DOHH2 (cell line): ENCODE results near the gene AFAP1.

Source experiments
- H3F3A ChIP-seq: fragments of 200-600 bp; sonication (generic), shearing (Covaris generic); 2 replicates; pipeline ENCODE4 v1.6.0; 2016; ENCODE audit warnings: antibody characterized with exemption, mild to moderate bottlenecking; ENCODE audit not compliant: control insufficient read depth, insufficient read depth
- H3K27ac ChIP-seq: fragments of 200-600 bp; sonication (generic); 2 replicates; pipeline ENCODE4 v1.5.1; 2014; ENCODE audit warnings: low read depth, mild to moderate bottlenecking, low read length, moderate library complexity
- H3K27me3 ChIP-seq: fragments of 200-600 bp; sonication (generic); 2 replicates; pipeline ENCODE4 v1.6.1; 2014; ENCODE audit warnings: mild to moderate bottlenecking, low read length, mixed read lengths; ENCODE audit not compliant: control insufficient read depth
- H3K36me3 ChIP-seq: fragments of 200-600 bp; sonication (generic); 2 replicates; pipeline ENCODE4 v1.6.1; 2014; ENCODE audit warnings: mild to moderate bottlenecking, low read length, moderate library complexity, mixed read lengths; ENCODE audit not compliant: control insufficient read depth
- H3K4me1 ChIP-seq: fragments of 200-600 bp; sonication (generic); 2 replicates; pipeline ENCODE4 v1.6.1; 2014; ENCODE audit warnings: mild to moderate bottlenecking, low read length, mixed read lengths; ENCODE audit not compliant: control insufficient read depth
- H3K4me2 ChIP-seq: fragments of 200-600 bp; sonication (generic); 2 replicates; pipeline ENCODE4 v1.6.0; 2014; ENCODE audit warnings: mild to moderate bottlenecking, low read length, moderate library complexity
- H3K4me3 ChIP-seq: fragments of 200-600 bp; sonication (generic); 2 replicates; pipeline ENCODE4 v1.5.1; 2014; ENCODE audit warnings: mild to moderate bottlenecking, low read length, mixed read lengths
- H3K79me2 ChIP-seq: fragments of 200-600 bp; sonication (generic); 2 replicates; pipeline ENCODE4 v1.6.1; 2014; ENCODE audit warnings: mild to moderate bottlenecking, low read length, mixed read lengths; ENCODE audit not compliant: control insufficient read depth
- H3K9me2 ChIP-seq: fragments of 200-600 bp; sonication (generic); replicated peaks from 2 replicates; pipeline ENCODE4 v1.6.1; 2014; ENCODE audit warnings: mild to moderate bottlenecking, low read length, mixed read lengths; ENCODE audit not compliant: control insufficient read depth
- H3K9me3 ChIP-seq: fragments of 200-600 bp; sonication (generic); 2 replicates; pipeline ENCODE4 v1.6.1; 2014; ENCODE audit warnings: antibody characterized with exemption, low read length, mixed read lengths; ENCODE audit not compliant: control insufficient read depth, insufficient read depth
- H4K20me1 ChIP-seq: fragments of 200-600 bp; sonication (generic); 2 replicates; pipeline ENCODE4 v1.6.0; 2014; ENCODE audit warnings: low read depth, mild to moderate bottlenecking, antibody characterized with exemption, low read length, moderate library complexity; ENCODE audit not compliant: control insufficient read depth, insufficient read depth
- CTCF ChIP-seq: fragments of 200-600 bp; sonication (generic); IDR thresholded peaks from one replicate; pipeline ENCODE4 v1.5.1; 2014; ENCODE audit warnings: antibody characterized with exemption, mild to moderate bottlenecking, low read depth, low read length; ENCODE audit not compliant: poor library complexity, severe bottlenecking
- EZH2phosphoT487 ChIP-seq: fragments of 200-600 bp; sonication (generic); IDR thresholded peaks from 2 replicates; pipeline ENCODE4 v1.6.1; 2017; ENCODE audit warnings: borderline replicate concordance, mild to moderate bottlenecking, antibody characterized with exemption, low read length, moderate library complexity, mixed read lengths

The AFAP1 gene

GRCh38 chr4:7769396-7770223 lies 170.1 kb downstream of the AFAP1 start:
- H3F3A ChIP-seq: no peaks in the 10 kb centered on the region
- H3K79me2 ChIP-seq: no peaks in the 10 kb centered on the region
- no peaks in the 10 kb centered on the region for H3K9me2 ChIP-seq
- no peaks in the 10 kb centered on the region for H3K9me3 ChIP-seq
- no peaks in the 10 kb centered on the region for H4K20me1 ChIP-seq
- peaks cover 23% of the 10 kb centered on the region for H3K4me1 ChIP-seq
- H3K4me2 ChIP-seq: no peak overlapping the region
- H3K4me3 ChIP-seq: no peak overlapping the region
- H3K36me3 ChIP-seq: no peaks in the 10 kb centered on the region
- 0 out of 2 replicates have a peak, but pooled peaks cover 3% of the 10 kb centered on the region for H3K27me3 ChIP-seq
- no peak overlapping the region for H3K27ac ChIP-seq
- TF ChIP-seq CTCF (no peak), EZH2phosphoT487 (no peak)

DNA sequence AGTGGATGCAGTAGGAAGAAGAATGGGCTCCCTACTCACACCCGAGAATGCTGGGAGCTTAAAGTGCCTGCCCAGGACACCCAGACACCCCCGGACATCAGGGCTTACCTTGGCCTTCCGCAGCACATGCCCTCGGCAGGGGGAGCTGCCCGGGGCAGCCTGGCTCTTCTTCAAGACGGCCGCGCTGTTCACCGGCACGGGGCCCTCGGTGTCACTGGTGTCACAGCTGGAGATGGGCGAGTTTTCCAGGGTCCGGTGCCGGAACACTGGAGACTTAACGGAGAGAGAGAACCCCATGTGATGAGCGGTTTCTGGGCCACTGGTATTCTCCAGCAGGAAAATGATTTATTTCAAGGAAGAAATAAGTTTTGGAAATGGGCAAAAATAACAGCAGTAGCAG lies 170.9 kb downstream of the AFAP1 start:
- H4K20me1 ChIP-seq: no peaks in the 10 kb centered on the region
- H3K4me2 ChIP-seq: no peak overlapping the region
- TF ChIP-seq EZH2phosphoT487: no peak
- no peak for TF ChIP-seq CTCF
- no peaks in the 10 kb centered on the region for H3K36me3 ChIP-seq
- H3K9me2 ChIP-seq: no peaks in the 10 kb centered on the region
- H3K4me3 ChIP-seq: no peak overlapping the region
- H3K9me3 ChIP-seq: no peaks in the 10 kb centered on the region
- peaks cover 23% of the 10 kb centered on the region for H3K4me1 ChIP-seq
- H3K27ac ChIP-seq: no peak overlapping the region
- no peaks in the 10 kb centered on the region for H3K79me2 ChIP-seq
- H3K27me3 ChIP-seq: 0 out of 2 replicates have a peak, but pooled peaks cover 3% of the 10 kb centered on the region
- H3F3A ChIP-seq: no peaks in the 10 kb centered on the region

- Histone ChIP-seq H3K9me2 (no peaks in the 10 kb centered on the region), H3K36me3 (no peaks in the 10 kb centered on the region), H3K9me3 (no peaks in the 10 kb centered on the region), H3K4me3 (no peak overlapping the region), H3K27me3 (0 out of 2 replicates have a peak, but pooled peaks cover 3% of the 10 kb centered on the region), H3K27ac (no peak overlapping the region), H3K4me2 (no peak overlapping the region), H3K4me1 (peaks cover 23% of the 10 kb centered on the region), H4K20me1 (no peaks in the 10 kb centered on the region), H3K79me2 (no peaks in the 10 kb centered on the region), H3F3A (no peaks in the 10 kb centered on the region)
- TF ChIP-seq CTCF (no peak), EZH2phosphoT487 (no peak)
Measured at GRCh38 chr4:7767966-7768365, 171.7 kb downstream of the AFAP1 start.
